Neural progenitor cell (in vitro differentiated cells): ENCODE results near the gene PCSK2. TPM values are rescaled to one million over a fixed set of nuclear protein-coding genes. Genes with fewer than 3 reads are reported as not detected.

Experiments used
- DNase-seq: peaks from one replicate; pipeline ENCODE4 v3.0.0-alpha.2; 2016; ENCODE audit warnings: low spot score
- H2AFZ ChIP-seq: fragments of 200-600 bp; sonication (generic); replicated peaks from 2 replicates; pipeline ENCODE4 v1.6.1; 2016; ENCODE audit warnings: antibody characterized with exemption
- H3F3A ChIP-seq: fragments of 200-600 bp; sonication (generic); 2 replicates; pipeline ENCODE4 v1.6.1; 2016; ENCODE audit warnings: antibody characterized with exemption, low read depth
- H3K27ac ChIP-seq: fragments of 200-600 bp; sonication (generic); 2 replicates; pipeline ENCODE4 v1.5.1; 2016; ENCODE audit warnings: mild to moderate bottlenecking
- H3K27me3 ChIP-seq: fragments of 200-600 bp; sonication (generic); 2 replicates; pipeline ENCODE4 v1.6.1; 2016; ENCODE audit warnings: mild to moderate bottlenecking, moderate library complexity
- H3K36me3 ChIP-seq: fragments of 200-600 bp; sonication (generic); 2 replicates; pipeline ENCODE4 v1.5.1; 2016
- H3K4me1 ChIP-seq: fragments of 200-600 bp; sonication (generic); 2 replicates; pipeline ENCODE4 v1.6.1; 2016; ENCODE audit warnings: mixed run types
- H3K4me2 ChIP-seq: fragments of 200-600 bp; sonication (generic); 2 replicates; pipeline ENCODE4 v1.6.1; 2016
- H3K4me3 ChIP-seq: fragments of 200-600 bp; sonication (generic); 2 replicates; pipeline ENCODE4 v1.5.1; 2016
- H3K79me2 ChIP-seq: fragments of 200-600 bp; sonication (generic); 2 replicates; pipeline ENCODE4 v1.6.1; 2016; ENCODE audit warnings: low read depth
- H3K9ac ChIP-seq: fragments of 200-600 bp; sonication (generic); 2 replicates; pipeline ENCODE4 v1.6.1; 2016
- H3K9me3 ChIP-seq: fragments of 200-600 bp; sonication (generic); 2 replicates; pipeline ENCODE4 v1.5.1; 2016; ENCODE audit warnings: low read depth
- H4K20me1 ChIP-seq: fragments of 200-600 bp; sonication (generic); 2 replicates; pipeline ENCODE4 v1.6.1; 2016; ENCODE audit warnings: low read depth
- H3K27ac Mint-ChIP-seq: 3 replicates; pipeline ENCODE4 v1.8.0; 2021; ENCODE audit warnings: mixed read lengths
- H3K27me3 Mint-ChIP-seq: 2 replicates; pipeline ENCODE4 v1.8.0; 2022; ENCODE audit warnings: low read depth, mild to moderate bottlenecking, inconsistent platforms, moderate library complexity, mixed read lengths; ENCODE audit not compliant: insufficient read depth
- H3K36me3 Mint-ChIP-seq: 3 replicates; pipeline ENCODE4 v1.8.0; 2021; ENCODE audit warnings: mixed read lengths
- H3K4me1 Mint-ChIP-seq: 3 replicates; pipeline ENCODE4 v1.8.0; 2021; ENCODE audit warnings: mixed read lengths
- H3K4me3 Mint-ChIP-seq: 3 replicates; pipeline ENCODE4 v1.8.0; 2021; ENCODE audit warnings: mild to moderate bottlenecking, moderate library complexity, mixed read lengths
- H3K9me3 Mint-ChIP-seq: 3 replicates; pipeline ENCODE4 v1.8.0; 2020; ENCODE audit warnings: mixed read lengths
- CTCF ChIP-seq: fragments of 200-600 bp; sonication (generic); IDR thresholded peaks from 2 replicates; pipeline ENCODE4 v1.5.1; 2017; ENCODE audit warnings: antibody characterized with exemption, mild to moderate bottlenecking
- EZH2 ChIP-seq: fragments of 200-600 bp; sonication (generic); IDR thresholded peaks from 2 replicates; pipeline ENCODE4 v1.6.1; 2017; ENCODE audit warnings: antibody characterized with exemption, mild to moderate bottlenecking, moderate library complexity
- EZH2phosphoT487 ChIP-seq: fragments of 200-600 bp; sonication (generic); IDR thresholded peaks from 2 replicates; pipeline ENCODE4 v1.6.1; 2017; ENCODE audit warnings: antibody characterized with exemption
- total RNA-seq: library from RNA; depleted of rRNA; stranded (reverse); fragments of >200 nt; gene quantifications from 2 replicates; pipeline ENCODE4 v1.2.3, GENCODE V29; 2015; ENCODE audit warnings: low replicate concordance

Gene PCSK2
- total RNA-seq, 1 donor from 2014 or later = 0.07 TPM

GRCh38 chr20:17520583-17520982 is 293.7 kb downstream of the PCSK2 start:
- no peaks in the 10 kb centered on the region for H3K79me2 ChIP-seq
- no peaks in the 10 kb centered on the region for H3K4me1 ChIP-seq
- no peak overlapping the region for H3K4me2 ChIP-seq
- Mint-ChIP-seq H3K4me3 (no peak overlapping the region), H3K4me1 (no peaks in the 10 kb centered on the region), H3K27ac (no peak overlapping the region), H3K9me3 (peaks cover 2% of the 10 kb centered on the region), H3K36me3 (no peaks in the 10 kb centered on the region), H3K27me3 (peaks cover 40% of the 10 kb centered on the region)
- H3K36me3 ChIP-seq = no peaks in the 10 kb centered on the region
- no peak overlapping the region for H3K27ac ChIP-seq
- no peak overlapping the region for H2AFZ ChIP-seq
- H4K20me1 ChIP-seq = no peaks in the 10 kb centered on the region
- H3K9ac ChIP-seq = no peak overlapping the region
- no peak overlapping the region for H3K4me3 ChIP-seq
- H3K9me3 ChIP-seq = no peaks in the 10 kb centered on the region
- no peak for DNase-seq
- no peaks in the 10 kb centered on the region for H3F3A ChIP-seq
- TF ChIP-seq EZH2 (no peak), EZH2phosphoT487 (no peak), CTCF (no peak)
- H3K27me3 ChIP-seq = peaks cover 80% of the 10 kb centered on the region

GRCh38 chr20:17522528-17522927 is 295.7 kb downstream of the PCSK2 start:
- Histone ChIP-seq H3K9ac (no peak overlapping the region), H3K36me3 (no peaks in the 10 kb centered on the region), H3K4me3 (no peak overlapping the region), H3K4me2 (no peak overlapping the region), H3K27me3 (peaks cover 91% of the 10 kb centered on the region), H3K27ac (no peak overlapping the region), H2AFZ (no peak overlapping the region), H3K4me1 (no peaks in the 10 kb centered on the region), H3K79me2 (no peaks in the 10 kb centered on the region), H3K9me3 (no peaks in the 10 kb centered on the region), H3F3A (no peaks in the 10 kb centered on the region), H4K20me1 (no peaks in the 10 kb centered on the region)
- no peak overlapping the region for H3K4me3 Mint-ChIP-seq
- no peak for DNase-seq
- peaks cover 4% of the 10 kb centered on the region for H3K9me3 Mint-ChIP-seq
- peaks cover 53% of the 10 kb centered on the region for H3K27me3 Mint-ChIP-seq
- no peaks in the 10 kb centered on the region for H3K36me3 Mint-ChIP-seq
- no peak overlapping the region for H3K27ac Mint-ChIP-seq
- TF ChIP-seq EZH2phosphoT487 = no peak
- TF ChIP-seq CTCF = no peak
- no peak for TF ChIP-seq EZH2
- H3K4me1 Mint-ChIP-seq = no peaks in the 10 kb centered on the region

- Histone ChIP-seq H3K79me2 (no peaks in the 10 kb centered on the region), H4K20me1 (no peaks in the 10 kb centered on the region), H2AFZ (no peak overlapping the region), H3K4me1 (no peaks in the 10 kb centered on the region), H3K27ac (no peak overlapping the region), H3K4me2 (no peak overlapping the region), H3K27me3 (peaks cover 97% of the 10 kb centered on the region), H3K36me3 (no peaks in the 10 kb centered on the region), H3K9me3 (no peaks in the 10 kb centered on the region), H3K9ac (no peak overlapping the region), H3K4me3 (no peak overlapping the region), H3F3A (no peaks in the 10 kb centered on the region)
- H3K9me3 Mint-ChIP-seq = peaks cover 3% of the 10 kb centered on the region
- peaks cover 54% of the 10 kb centered on the region for H3K27me3 Mint-ChIP-seq
- TF ChIP-seq EZH2 (no peak), EZH2phosphoT487 (no peak), CTCF (no peak)
- H3K36me3 Mint-ChIP-seq = no peaks in the 10 kb centered on the region
- no peak for DNase-seq
- H3K4me1 Mint-ChIP-seq = no peaks in the 10 kb centered on the region
- H3K27ac Mint-ChIP-seq = no peak overlapping the region
- no peak overlapping the region for H3K4me3 Mint-ChIP-seq
These were observed 296.5 kb downstream of the PCSK2 start for GRCh38 chr20:17523326-17523725.
